Peyer's patch (tissue), 4 donors: ENCODE measurements around the gene KRT85.

ENCODE experiments used
- POLR2A ChIP-seq, 2 donors: fragments of 450-650 bp; IDR thresholded peaks; one replicate each; pipeline ENCODE4 v1.5.1; 2017; ENCODE audit warnings: antibody characterized with exemption in 2 of 2, mild to moderate bottlenecking in 2 of 2, moderate library complexity in 2 of 2
- TF ChIP-seq, protein P1 (sequence below), 6 experiments: fragments of 450-650 bp in 4 of 6; fragments of 200-600 bp in 2 of 6; sonication (generic) in 1 of 6; IDR thresholded peaks; one replicate each; pipeline ENCODE4 v1.5.1; 2017 to 2019; ENCODE audit warnings: antibody characterized with exemption in 6 of 6, mild to moderate bottlenecking in 3 of 6, moderate library complexity in 1 of 6

DNA sequence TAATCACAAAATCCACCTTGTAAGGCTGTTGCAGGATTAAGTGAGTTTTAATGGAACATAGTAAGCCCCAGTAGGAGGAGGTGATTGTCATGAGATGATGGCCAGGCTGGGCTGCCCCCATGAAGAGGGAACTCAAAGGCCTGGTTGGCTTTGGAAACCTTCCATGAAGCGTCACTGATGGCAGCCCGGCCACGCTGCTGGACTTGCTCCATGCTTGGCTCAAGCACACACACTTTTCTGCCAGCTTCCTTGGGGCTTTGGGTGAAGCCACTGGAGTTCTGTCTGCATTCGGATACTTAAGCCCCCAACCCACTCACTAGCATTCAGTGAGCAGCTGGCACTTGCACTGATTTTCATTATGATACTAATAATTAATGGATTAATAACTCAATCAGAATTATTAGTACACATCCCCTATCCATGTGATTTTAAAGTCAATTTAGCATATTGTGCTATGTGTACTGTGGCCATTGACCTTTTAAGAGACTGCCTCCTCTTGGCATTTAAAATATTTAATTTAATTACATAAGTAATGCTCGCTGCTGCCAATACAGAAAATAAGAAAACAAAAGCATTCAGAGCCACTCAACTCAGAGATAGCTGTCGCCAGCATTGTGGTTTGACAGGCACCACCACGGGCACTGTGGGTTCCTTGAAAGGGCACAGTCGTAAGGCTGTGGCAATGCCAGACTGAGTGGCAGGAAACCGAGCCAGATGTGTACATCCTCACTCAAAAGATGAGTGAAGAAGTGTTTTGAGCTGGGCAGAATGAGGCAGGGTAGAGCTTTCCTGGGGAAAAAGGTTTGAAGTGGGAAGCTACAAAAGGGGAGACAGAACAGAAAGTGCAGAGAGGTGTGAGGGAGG is 15.9 kb downstream of the KRT85 start:
- TF ChIP-seq, protein P1, sequence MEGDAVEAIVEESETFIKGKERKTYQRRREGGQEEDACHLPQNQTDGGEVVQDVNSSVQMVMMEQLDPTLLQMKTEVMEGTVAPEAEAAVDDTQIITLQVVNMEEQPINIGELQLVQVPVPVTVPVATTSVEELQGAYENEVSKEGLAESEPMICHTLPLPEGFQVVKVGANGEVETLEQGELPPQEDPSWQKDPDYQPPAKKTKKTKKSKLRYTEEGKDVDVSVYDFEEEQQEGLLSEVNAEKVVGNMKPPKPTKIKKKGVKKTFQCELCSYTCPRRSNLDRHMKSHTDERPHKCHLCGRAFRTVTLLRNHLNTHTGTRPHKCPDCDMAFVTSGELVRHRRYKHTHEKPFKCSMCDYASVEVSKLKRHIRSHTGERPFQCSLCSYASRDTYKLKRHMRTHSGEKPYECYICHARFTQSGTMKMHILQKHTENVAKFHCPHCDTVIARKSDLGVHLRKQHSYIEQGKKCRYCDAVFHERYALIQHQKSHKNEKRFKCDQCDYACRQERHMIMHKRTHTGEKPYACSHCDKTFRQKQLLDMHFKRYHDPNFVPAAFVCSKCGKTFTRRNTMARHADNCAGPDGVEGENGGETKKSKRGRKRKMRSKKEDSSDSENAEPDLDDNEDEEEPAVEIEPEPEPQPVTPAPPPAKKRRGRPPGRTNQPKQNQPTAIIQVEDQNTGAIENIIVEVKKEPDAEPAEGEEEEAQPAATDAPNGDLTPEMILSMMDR (IDR thresholded peaks at IDR 0.05) = no peak
- no peak for TF ChIP-seq POLR2A (IDR thresholded peaks at IDR 0.05)
